HG03066 (cell line): ENCODE data around the gene SNAPIN.
A peak's percentile ranks its signal among the peaks of the same experiment; 100 is the strongest.

Experiments
- ATAC-seq: cut with Tn5 transposase; IDR thresholded peaks from one replicate; pipeline ENCODE4 v1.9.1; 2021; ENCODE audit warnings: low read depth; ENCODE audit not compliant: unreplicated experiment

The SNAPIN gene, protein sequence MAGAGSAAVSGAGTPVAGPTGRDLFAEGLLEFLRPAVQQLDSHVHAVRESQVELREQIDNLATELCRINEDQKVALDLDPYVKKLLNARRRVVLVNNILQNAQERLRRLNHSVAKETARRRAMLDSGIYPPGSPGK

DNA sequence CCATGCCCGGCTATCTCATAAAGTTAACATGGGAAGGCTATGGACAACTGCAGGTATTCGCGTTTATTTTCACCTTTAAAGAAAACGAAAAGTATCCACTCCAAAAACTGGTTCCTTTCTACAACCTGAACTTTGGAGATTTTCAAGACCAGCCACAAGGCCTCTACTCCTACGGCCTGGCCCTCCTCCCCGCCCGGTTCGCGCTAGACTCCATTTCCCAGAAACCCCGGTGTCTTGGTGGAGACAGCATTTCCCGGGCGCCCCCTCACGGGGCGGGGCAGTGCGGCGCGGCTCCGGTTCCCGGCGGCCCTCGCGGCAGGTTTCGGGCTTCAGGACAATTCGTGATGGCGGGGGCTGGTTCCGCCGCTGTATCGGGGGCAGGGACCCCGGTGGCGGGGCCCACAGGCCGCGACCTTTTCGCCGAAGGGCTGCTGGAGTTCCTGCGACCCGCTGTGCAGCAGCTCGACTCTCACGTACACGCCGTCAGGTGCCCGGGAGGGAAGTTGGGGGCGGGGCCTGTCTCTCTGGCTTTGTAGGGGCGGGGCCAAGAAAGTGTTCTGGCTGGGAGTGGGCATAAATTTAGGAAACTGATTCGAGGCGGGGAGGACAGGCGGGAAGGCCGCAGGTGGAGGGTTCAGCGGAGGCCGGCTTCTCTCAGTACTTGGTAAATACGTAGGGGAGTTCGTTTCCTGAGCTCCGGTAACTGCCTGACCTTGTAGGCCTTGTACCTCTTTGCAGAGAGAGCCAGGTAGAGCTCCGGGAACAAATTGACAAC, at the start of gene SNAPIN:
TSS of gene SNAPIN (plus strand) at position 304 of the 775 bp plus-strand sequence. CDS start at position 345, 41 bp downstream.
- ATAC-seq, result peak; percentile 83

GRCh38 chr1:153608742-153609584, 49.5 kb upstream of the SNAPIN start:
- ATAC-seq, result no peak

DNA sequence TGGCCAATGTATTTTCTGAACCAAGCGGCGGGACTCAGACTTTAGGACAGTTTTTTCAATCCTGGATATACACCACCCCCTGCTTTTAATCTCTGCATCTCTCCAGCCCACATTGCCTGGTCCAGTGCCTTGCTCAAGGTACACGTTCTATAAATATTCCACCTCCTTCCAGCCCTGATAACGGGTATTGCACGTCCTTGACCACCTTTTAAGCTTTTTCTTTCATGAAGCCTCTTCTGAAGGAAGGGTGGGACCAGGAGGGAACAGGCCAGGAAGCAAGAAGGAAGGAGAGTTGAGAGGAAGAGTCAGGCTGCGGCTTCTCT, 49.0 kb upstream of the SNAPIN start:
- no peak for ATAC-seq

- ATAC-seq, result no peak
Measured at GRCh38 chr1:153610334-153610733, 48.2 kb upstream of the SNAPIN start.

GRCh38 chr1:153610811-153611301, 47.6 kb upstream of the SNAPIN start:
- ATAC-seq, result no peak

GRCh38 chr1:153611356-153611755, 47.1 kb upstream of the SNAPIN start:
- no peak for ATAC-seq

GRCh38 chr1:153612111-153612754, 46.3 kb upstream of the SNAPIN start:
- ATAC-seq, result no peak

DNA sequence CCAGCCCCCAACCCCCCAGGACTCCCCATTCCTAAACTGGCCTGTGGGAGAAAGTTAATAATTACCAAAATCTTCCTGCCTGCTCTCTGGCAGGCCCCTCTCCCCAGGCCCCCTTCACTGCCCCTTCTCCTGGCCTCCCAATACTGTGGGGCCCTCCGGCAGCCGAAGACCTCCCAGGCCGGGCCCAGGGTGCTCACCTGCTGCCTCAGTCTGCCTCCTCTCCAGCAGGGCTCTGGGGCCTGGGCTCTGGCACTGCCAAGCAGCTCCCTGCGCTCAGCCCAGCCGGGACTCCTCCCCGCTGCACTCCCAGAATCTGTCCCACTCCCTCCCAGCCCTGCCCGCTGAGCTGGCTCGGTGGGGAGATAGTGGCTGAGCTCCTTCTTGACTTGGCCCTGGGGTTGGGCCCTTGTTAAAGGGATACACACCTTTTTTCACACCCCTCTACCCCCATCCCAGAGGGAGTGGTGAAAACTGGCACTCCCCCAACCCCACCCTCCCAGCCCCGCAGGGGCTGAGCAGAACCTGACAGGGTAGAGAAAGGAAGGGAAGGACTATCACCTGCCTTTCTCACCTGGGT, 45.7 kb upstream of the SNAPIN start, which contains the start of gene S100A16:
TSS of gene S100A16 (minus strand) at position 383 of the 577 bp plus-strand sequence. CDS start 4,986 bp downstream, outside the sequence.
- ATAC-seq, result no peak

GRCh38 chr1:153613406-153613805, 45.1 kb upstream of the SNAPIN start:
- ATAC-seq, result no peak

GRCh38 chr1:153614189-153614900, 44.2 kb upstream of the SNAPIN start:
- no peak for ATAC-seq

GRCh38 chr1:153614906-153615305, 43.6 kb upstream of the SNAPIN start:
- ATAC-seq, result no peak

DNA sequence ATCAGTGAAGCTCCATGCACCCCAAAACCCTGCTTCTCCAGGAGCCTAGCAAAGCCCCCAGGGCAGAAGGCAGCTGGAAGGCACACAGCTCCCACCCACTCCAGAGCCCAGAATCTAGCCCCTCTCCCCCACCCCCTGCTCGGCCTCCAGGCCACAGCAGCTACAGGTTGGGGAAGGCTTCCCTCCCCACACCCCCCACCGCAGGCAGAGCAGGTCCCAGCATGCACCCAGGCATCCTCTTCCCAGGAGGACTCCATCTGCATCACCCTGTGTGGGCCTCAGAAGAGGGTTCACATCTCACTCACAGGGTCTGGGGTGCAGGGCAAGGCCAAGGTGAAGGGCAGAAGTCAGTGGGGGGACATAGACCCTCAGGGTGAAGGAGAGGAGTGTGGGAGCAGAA, 43.1 kb upstream of the SNAPIN start:
- no peak for ATAC-seq

DNA sequence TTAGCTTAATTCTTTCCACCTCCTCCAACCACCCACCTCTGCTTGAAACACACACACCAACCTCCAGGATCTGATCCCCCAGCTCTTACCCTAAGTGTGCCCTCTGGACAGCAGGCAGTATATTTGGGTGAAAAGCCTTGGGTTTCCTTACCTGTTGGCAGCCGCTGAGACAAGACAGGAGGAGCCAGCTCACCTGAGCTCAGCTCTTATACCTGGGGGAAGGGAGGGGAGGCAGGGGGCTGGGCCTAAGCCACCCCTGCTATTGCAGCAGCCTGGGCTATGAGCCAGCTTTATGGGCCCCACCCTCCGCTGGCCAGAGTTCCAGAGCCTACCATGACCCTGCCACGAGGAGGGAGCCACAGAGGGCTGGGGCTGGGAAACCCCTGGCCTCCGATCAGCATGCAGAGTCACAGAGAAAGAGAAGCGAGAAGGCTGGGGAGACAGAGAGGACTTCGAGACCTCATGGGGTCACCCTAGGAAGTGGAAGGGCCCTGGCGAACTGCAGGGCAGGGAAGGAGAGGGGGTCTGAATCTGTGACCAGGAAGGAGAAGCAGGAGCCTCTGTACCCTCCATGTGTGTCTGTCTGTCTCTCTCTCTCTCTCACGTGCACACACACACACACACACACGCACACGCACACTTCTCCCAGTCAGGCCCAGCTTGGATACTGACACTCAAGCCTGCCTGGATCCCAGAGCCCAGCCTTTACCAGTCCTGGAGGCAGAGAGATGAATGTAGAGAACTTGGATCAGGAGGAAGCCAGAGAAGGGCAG, 42.2 kb upstream of the SNAPIN start, which contains the start of gene S100A14:
TSS of gene S100A14 (minus strand) at position 182 of the 773 bp plus-strand sequence. CDS start 467 bp downstream, outside the sequence.
- no peak for ATAC-seq

GRCh38 chr1:153616917-153617311, 41.6 kb upstream of the SNAPIN start:
- no peak for ATAC-seq

DNA sequence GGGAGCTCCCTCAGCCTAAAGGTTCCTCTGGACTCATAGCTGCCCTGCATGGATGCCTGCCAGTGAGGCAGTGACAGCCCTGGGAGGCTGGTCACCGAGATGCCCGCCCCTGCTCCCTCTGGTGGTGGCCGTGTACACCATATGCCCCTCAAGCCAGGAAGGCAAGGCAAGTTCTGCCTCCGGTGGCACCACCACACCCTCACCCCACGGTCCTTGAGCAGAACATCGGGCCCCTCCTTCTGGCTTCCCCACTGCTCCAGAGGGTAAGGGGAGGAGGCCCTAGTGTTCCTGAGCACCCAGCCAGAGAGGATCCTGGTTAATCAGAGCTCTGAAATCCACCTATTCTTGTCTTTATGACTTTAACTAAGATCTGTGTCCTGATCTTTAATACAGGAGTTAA, 40.8 kb upstream of the SNAPIN start:
- no peak for ATAC-seq

DNA sequence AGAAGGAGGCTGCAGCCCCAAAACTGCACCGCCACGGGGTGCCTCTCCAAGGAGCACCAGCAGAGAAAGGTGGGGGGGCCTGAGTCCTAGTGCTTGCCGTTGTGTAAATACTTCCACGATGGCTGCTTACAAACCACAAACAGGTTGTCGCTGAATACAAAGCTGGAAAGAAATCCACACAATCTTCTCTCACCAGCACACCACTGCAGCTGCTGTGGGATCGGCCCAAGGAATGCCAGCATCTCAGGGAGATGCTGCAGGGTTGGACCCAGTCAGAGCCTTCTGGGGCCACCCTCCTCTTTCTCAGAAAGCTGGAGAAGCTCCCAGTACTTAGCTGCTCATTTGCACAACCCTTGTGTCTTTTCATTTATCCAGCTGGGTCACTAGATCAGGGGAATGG, 39.3 kb upstream of the SNAPIN start:
- ATAC-seq, result no peak

DNA sequence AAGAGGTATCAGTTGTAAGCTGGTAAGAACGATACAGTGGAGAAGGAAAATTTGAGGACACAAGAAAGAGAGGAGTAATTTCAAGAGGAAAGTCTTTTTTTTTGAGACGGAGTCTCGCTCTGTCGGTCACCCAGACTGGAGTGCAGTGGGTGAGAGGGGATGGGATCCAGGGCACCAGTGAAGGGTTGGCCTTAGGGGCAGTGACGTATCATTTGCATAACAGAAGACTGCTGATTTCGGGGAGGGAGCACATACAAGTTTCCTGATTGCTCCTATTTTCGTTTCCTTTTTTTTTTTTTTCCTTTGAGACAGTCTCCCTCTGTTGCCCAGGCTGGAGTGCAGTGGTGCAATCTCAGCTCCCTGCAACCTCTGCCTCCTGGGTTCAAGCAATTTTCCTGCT, 35.4 kb upstream of the SNAPIN start:
- no peak for ATAC-seq

GRCh38 chr1:153624965-153625611, 33.4 kb upstream of the SNAPIN start:
- no peak for ATAC-seq
